ENCODE measurements around the gene SIAE. TPM values are rescaled to one million over a fixed set of nuclear protein-coding genes. Genes with fewer than 3 reads are reported as not detected.

Gene SIAE
- total and polyA plus RNA-seq, 10 donors = 4.7 to 15.3 (median 10.7) TPM

DNA sequence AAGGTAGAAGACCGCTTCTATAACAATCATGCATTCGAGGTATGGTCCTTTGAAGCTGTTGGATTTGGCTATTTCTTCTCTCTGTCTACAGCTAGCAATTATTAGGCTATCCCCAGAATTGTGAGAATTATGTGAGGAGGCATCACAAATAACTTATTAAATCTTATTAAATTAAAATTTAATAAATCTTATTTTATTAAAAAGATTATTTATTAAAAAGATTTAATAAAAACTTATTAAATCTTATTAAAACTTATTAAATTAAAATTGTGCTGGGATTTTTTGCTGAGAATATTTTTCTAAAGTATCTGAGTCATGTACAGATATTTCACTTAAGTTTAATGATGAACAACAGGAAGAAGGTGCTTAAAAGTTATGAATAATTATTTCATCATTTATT, 7.9 kb upstream of the SIAE start:
- H3K27ac ChIP-seq = no peak overlapping the region
- TF ChIP-seq POLR2A (IDR thresholded peaks at IDR 0.05) = no peak
- TF ChIP-seq, protein P1, sequence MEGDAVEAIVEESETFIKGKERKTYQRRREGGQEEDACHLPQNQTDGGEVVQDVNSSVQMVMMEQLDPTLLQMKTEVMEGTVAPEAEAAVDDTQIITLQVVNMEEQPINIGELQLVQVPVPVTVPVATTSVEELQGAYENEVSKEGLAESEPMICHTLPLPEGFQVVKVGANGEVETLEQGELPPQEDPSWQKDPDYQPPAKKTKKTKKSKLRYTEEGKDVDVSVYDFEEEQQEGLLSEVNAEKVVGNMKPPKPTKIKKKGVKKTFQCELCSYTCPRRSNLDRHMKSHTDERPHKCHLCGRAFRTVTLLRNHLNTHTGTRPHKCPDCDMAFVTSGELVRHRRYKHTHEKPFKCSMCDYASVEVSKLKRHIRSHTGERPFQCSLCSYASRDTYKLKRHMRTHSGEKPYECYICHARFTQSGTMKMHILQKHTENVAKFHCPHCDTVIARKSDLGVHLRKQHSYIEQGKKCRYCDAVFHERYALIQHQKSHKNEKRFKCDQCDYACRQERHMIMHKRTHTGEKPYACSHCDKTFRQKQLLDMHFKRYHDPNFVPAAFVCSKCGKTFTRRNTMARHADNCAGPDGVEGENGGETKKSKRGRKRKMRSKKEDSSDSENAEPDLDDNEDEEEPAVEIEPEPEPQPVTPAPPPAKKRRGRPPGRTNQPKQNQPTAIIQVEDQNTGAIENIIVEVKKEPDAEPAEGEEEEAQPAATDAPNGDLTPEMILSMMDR (IDR thresholded peaks at IDR 0.05 in 8 of 11, conservative IDR thresholded peaks at IDR 0.05 in 3 of 11) = no peak
- no peak for TF ChIP-seq POLR2AphosphoS5 (IDR thresholded peaks at IDR 0.05)
- intact Hi-C loops (cut with DNase I; ENCODE audit: low total_unique reads) = no loop called here
- DNase-seq = no peak
- H3K36me3 ChIP-seq = no peaks in the 10 kb centered on the region
- WGBS, 5 donors = 92 to 96% (median 96%) methylated on average over 2 of the region's 2 CpGs
- H3K27me3 ChIP-seq (replicated peaks in 1 of 7) = no peaks in the 10 kb centered on the region
- no peak overlapping the region for H3K4me3 ChIP-seq
- H3K9me3 ChIP-seq = peaks cover 0 to 54% (median 43%) of the 10 kb centered on the region in 8 donors
- peaks cover 0 to 5% (median 0%) of the 10 kb centered on the region in 6 donors for H3K4me1 ChIP-seq

DNA sequence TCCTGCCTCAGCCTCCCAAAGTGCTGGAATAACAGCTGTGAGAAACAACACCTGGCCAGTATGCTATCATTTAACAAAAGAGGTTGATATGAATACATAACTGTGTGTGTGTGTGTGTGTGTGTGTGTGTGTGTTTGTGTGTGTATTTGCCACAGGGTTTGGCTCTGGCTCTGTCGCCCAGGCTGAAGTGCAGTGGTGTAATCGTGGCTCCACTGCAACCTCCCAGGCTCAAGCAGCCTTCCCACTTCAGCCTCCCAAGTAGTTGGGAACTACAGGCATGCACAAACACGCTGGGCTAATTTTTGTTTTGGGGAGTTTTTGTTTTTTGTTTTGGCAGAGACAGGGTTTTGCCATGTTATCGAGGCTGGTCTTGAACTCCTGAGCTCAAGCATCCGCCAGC, 4.9 kb upstream of the SIAE start:
- no peak overlapping the region for H3K4me3 ChIP-seq
- no peak for DNase-seq
- H3K27me3 ChIP-seq (replicated peaks in 1 of 7) = no peaks in the 10 kb centered on the region
- H3K36me3 ChIP-seq = no peaks in the 10 kb centered on the region
- peaks cover 0 to 26% (median 19%) of the 10 kb centered on the region in 8 donors for H3K9me3 ChIP-seq
- no peak overlapping the region for H3K27ac ChIP-seq
- no peak for TF ChIP-seq POLR2AphosphoS5 (IDR thresholded peaks at IDR 0.05)
- TF ChIP-seq POLR2A (IDR thresholded peaks at IDR 0.05) = no peak
- TF ChIP-seq, protein P1 (IDR thresholded peaks at IDR 0.05 in 8 of 11, conservative IDR thresholded peaks at IDR 0.05 in 3 of 11) = no peak
- intact Hi-C loops (cut with DNase I; ENCODE audit: low total_unique reads) = no loop called here
- 85 to 94% (median 89%) methylated on average over 5 of the region's 5 CpGs for WGBS, 5 donors
- peaks cover 3 to 29% (median 7%) of the 10 kb centered on the region in 6 donors for H3K4me1 ChIP-seq

DNA sequence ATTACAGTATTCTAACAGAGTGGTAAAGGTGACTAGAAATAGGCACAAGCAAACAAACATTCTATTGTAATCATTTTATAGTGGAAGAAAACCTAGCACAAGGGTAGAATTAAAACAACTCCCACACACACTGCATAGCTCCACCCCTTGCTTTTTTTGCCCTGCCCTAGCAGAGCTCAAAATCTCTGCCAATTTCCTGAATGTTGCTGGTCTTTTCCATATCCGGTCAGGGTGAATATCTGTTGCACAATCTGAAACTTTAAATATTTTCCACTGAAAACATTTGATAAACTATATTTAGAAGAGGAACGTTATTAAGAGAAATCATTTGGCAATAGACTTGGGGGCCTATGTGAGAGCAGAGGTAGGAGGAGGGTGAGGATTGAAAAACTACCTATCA, 2.8 kb upstream of the SIAE start:
- intact Hi-C loops (cut with DNase I; ENCODE audit: low total_unique reads) = no loop called here
- Histone ChIP-seq H3K27ac (peak overlapping the region in 5 of 8 donors; percentile 11 to 55 (median 50)), H3K27me3 (replicated peaks in 1 of 7) (no peaks in the 10 kb centered on the region), H3K4me3 (no peak overlapping the region), H3K36me3 (no peaks in the 10 kb centered on the region), H3K4me1 (peaks cover 9 to 50% (median 16%) of the 10 kb centered on the region in 6 donors), H3K9me3 (peaks cover 0 to 6% (median 0%) of the 10 kb centered on the region in 8 donors)
- 7 to 27% (median 16%) methylated on average over 2 of the region's 2 CpGs for WGBS, 5 donors
- TF ChIP-seq, protein P1 (IDR thresholded peaks at IDR 0.05 in 8 of 11, conservative IDR thresholded peaks at IDR 0.05 in 3 of 11) = no peak
- TF ChIP-seq POLR2A (IDR thresholded peaks at IDR 0.05) (no peak), POLR2AphosphoS5 (IDR thresholded peaks at IDR 0.05) (peak in 1 of 3 donors; percentile 16)
- DNase-seq = no peak

DNA sequence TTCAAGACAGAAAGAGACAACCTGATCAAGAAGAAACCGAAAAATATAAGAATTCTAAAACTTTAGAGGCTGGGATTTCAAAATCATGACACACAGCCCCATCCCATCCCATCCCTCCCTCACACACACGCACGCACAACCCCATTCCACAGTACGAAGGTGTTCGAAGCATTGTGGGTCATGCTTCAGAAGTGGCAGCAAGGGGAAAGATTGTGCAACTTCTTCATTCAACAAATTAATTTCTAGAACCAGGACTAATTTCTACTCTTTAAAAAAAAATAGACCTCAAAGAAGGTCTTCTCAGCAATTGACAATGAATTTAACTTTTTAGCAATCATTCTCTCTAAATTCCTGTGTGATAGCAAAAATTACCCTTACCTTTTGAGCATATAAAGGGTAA, 1.0 kb upstream of the SIAE start:
- 68 to 94% (median 81%) methylated on average over 5 of the region's 5 CpGs for WGBS, 5 donors
- TF ChIP-seq POLR2A (IDR thresholded peaks at IDR 0.05) (no peak), POLR2AphosphoS5 (IDR thresholded peaks at IDR 0.05) (no peak)
- TF ChIP-seq, protein P1 (IDR thresholded peaks at IDR 0.05 in 8 of 11, conservative IDR thresholded peaks at IDR 0.05 in 3 of 11) = no peak
- Histone ChIP-seq H3K4me1 (peaks cover 9 to 67% (median 16%) of the 10 kb centered on the region in 6 donors), H3K9me3 (no peaks in the 10 kb centered on the region), H3K4me3 (peak overlapping the region in 5 of 8 donors; percentile 55 to 76 (median 68)), H3K27ac (peak overlapping the region in 3 of 8 donors; percentile 86 to 88 (median 86)), H3K27me3 (replicated peaks in 1 of 7) (no peaks in the 10 kb centered on the region), H3K36me3 (no peaks in the 10 kb centered on the region)
- no peak for DNase-seq
- intact Hi-C loops (cut with DNase I; ENCODE audit: low total_unique reads) = loop anchor here (5.0 kb wide), 1 partner anchor 88 kb away; the partner anchor contains the start of gene ESAM

All from spleen (tissue), 11 donors.